NOMO-1 treated with dmso at 0.1 percent for 144 hours (cell line): ENCODE measurements around the gene CARD14.

Experiments used
- DNase-seq: peaks from one replicate; lab custom pipeline; 2025; ENCODE audit not compliant: unreplicated experiment; lab: John Stamatoyannopoulos, UW

Gene CARD14

GRCh38 chr17:80169784-80170500 lies at the start of gene CARD14:
Gene CARD14, plus strand, starts transcription at chr17:80170030. Its CDS starts 11,409 bp downstream, at chr17:80181439.
- no peak for DNase-seq

GRCh38 chr17:80122026-80122575 lies 47.7 kb upstream of the CARD14 start:
- DNase-seq, result no peak

- no peak for DNase-seq
Measured at GRCh38 chr17:80122926-80123505, 46.8 kb upstream of the CARD14 start.

GRCh38 chr17:80123791-80124190 lies 46.0 kb upstream of the CARD14 start:
- no peak for DNase-seq

- DNase-seq, result no peak
Measured at GRCh38 chr17:80124351-80124981, 45.4 kb upstream of the CARD14 start.

GRCh38 chr17:80125656-80126448 lies 44.0 kb upstream of the CARD14 start:
- no peak for DNase-seq

- no peak for DNase-seq
Measured at GRCh38 chr17:80126449-80126715, 43.4 kb upstream of the CARD14 start.

GRCh38 chr17:80129006-80129565 lies 40.7 kb upstream of the CARD14 start:
- DNase-seq, result no peak

- DNase-seq, result no peak
Measured at GRCh38 chr17:80130992-80131391, 38.8 kb upstream of the CARD14 start.

- no peak for DNase-seq
Measured at GRCh38 chr17:80132906-80133625, 36.8 kb upstream of the CARD14 start.

GRCh38 chr17:80133626-80133970 lies 36.2 kb upstream of the CARD14 start:
- no peak for DNase-seq

GRCh38 chr17:80137131-80137530 lies 32.7 kb upstream of the CARD14 start:
- DNase-seq, result no peak

- no peak for DNase-seq
Measured at GRCh38 chr17:80138856-80139426, 30.9 kb upstream of the CARD14 start.

- no peak for DNase-seq
Measured at GRCh38 chr17:80141463-80142165, 28.2 kb upstream of the CARD14 start.

- no peak for DNase-seq
Measured at GRCh38 chr17:80142929-80143328, 26.9 kb upstream of the CARD14 start.

GRCh38 chr17:80145076-80146075 lies 24.5 kb upstream of the CARD14 start:
- no peak for DNase-seq

GRCh38 chr17:80146121-80147034 lies 23.5 kb upstream of the CARD14 start:
- peak; percentile 2 for DNase-seq
